Glomerular endothelial cell (primary cell): Measurements from ENCODE around the gene RILP. TPM values are rescaled to one million over a fixed set of nuclear protein-coding genes. Genes with fewer than 3 reads are reported as not detected.

Experiments
- DNase-seq: peaks from one replicate; pipeline ENCODE4 v3.0.0-alpha.2; 2011; ENCODE audit warnings: low read depth, low spot score; ENCODE audit errors: extremely low read depth
- total RNA-seq: library from RNA; depleted of rRNA; stranded (reverse); fragments of >200 nt; gene quantifications from 2 replicates; pipeline ENCODE4 v1.2.3, GENCODE V29; 2015

The RILP gene
- total RNA-seq, 1 donor from 2014 or later: 17.1 TPM

DNA sequence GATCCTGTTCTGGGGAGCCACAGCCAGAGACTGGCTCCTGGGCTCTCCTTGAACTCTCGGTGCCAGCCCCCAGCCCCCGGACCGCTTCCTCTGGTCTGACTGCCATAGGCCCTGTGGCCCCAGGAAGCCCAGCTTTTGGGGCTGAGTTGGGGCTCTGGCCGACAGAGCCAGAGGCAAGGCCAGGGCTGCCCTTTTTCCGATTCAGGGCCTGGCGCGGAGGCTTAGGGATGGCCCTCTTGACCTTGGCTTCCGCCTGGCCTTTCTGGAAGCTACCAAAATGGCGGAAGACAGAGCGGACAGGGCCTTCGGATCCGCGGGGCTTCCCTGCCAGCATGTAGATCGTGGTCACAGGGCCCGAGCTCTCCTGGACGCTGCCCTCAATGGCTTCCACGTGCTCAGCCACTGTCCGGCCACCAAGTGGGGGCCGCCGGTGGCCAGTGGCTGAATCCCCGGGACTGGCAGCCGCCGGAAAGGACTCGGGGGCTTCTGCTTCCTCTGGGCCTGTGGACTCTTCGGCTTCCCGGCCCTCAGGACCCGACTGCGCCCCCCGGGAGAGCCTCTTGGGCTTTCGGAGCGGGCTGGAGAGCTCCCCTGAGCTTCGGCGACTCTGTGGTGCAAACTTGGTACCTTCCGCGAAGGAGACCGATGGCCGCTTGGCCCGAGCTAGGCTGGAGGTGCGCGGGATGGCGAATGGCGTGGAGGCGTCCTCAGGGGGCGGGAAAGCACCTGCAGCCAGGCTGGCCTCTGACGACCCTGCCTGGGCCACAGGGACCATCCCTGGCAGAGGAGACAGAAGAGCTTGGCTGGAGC is 14.6 kb downstream of the RILP start:
- no peak for DNase-seq

DNA sequence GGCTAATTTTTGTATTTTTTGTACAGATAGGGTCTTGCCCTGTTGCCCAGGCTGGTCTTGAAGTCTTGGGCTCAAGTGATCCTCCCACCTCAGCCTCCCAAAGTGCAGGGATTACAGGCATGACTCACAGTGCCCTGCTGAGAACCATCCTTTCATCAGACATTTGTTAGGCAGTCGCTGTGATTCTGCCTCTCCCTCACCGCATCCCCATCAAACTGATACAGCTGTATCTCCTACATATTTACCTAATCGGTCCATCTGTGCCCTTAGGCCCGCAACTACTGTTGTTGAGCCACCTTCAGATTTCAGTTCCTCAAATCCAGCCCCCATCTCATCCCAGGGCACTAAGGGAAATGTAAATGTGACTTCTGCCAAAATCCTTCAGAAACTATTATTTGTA is 19.0 kb downstream of the RILP start:
- no peak for DNase-seq

DNA sequence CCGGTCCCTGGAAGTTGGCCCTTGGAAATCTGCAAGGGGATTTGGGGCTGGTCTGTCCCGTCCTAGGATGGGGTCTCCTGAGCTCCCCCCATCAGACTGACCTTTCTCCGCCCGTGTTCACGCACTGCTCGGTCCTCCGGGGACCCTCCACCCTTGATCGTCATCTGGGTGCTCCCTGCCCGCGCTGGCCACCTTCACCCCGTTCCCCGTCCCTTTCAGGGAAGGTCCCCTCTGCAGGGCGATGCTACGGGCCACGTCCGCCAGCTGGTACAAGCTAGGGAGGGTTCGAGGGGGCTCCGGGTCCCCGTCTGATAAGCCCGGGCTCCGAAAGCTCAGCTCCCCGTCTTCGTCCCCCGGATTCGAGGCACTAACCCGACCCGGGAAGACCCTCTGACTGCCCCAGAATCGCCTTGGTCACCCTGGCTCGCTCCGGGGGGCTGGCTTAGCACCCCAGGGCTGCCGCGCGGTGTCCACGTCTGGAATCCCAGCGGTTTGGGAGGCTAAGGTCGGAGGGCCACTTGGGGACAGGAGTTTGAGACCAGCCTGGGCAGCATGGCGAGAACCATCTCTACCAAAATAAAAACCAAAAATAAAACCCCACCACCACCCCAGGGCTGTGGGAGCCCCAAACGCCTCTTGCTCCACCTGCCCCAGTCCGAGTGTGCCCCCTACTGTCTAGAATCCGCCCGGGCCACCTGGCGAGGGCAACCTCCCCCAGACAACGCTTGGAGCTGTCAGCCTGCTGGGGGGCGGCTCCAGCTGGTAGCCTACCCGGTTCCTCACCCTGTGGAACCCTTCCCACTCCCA is 20.0 kb downstream of the RILP start:
- DNase-seq: no peak

DNA sequence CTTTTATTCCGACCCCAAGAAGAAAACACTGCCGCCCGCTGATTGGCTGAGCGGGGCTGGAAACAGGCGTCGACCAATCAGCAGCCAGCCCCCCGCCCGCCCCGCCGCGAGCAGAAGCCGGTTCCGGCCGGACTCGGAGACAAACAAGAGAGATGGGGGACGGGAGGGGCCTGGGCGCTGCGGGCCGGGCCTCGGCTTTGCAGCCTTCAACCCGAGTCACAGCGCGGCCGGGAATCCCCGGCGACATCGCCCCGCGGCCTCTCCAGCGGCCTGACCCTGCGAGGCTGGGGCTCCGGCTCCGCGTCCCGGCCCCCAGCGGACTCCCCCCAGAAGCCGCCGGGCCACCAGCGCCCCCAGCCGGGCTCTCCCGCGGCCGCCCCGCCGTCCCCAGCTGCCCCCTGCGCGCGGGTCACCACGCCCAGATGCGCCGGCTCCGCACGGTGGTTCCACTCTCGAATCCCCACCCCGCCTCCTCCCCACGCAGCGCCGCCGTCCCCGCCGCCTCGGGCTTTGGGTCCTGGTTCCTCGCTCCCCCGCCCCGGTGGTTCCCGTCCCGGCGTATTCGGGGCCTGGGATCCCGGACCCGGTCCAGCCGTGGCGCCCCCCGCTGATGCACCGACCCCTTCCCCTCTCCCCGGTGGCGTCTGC is 20.7 kb downstream of the RILP start:
- DNase-seq: no peak

DNA sequence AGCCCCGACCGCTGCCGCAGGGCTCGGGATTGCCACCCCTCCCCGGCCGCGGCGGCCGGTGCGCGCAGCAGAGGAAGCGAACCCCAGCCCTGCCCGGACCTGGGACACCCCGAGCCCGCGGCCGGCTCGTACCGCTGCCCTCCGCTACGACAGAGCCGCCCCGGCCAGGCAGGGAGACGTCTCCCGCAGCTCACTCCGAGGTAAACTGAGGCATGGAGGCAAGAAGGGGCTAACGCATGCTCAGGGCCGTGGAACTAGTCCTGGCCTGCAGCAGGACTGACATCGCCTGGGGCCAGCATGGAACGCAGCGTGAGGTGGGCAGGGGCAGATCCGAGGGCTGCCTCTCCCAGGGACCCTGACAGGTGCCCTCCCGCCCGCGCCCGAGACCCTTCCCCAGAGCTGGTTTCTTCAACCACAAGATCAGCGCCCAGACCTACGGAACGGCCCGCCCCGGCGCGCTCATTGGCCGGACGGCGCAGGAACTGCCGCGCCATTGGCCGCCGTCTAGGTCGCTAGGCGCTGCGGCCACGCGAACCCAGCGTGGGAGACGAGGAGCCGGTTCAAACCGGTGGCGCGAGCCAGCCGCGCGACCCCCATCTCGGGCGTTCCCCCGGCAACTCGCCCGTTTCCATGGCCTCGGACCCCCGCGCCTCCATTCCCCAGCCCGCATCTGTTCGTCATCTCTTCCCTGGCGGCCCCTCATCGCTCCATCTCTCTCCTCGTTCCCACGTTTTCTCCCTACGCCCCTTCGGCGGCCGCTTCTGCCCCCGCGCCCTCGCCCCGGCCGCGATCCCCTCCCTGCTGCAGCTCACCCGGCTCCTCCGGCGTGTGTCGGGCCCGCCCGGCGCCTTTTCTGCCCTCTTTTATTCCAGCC is 21.4 kb downstream of the RILP start, which contains the start of gene SLC43A2:
TSS of gene SLC43A2 (minus strand) at position 853 of the 874 bp plus-strand sequence. CDS start 960 bp downstream, outside the sequence.
- DNase-seq: no peak

DNA sequence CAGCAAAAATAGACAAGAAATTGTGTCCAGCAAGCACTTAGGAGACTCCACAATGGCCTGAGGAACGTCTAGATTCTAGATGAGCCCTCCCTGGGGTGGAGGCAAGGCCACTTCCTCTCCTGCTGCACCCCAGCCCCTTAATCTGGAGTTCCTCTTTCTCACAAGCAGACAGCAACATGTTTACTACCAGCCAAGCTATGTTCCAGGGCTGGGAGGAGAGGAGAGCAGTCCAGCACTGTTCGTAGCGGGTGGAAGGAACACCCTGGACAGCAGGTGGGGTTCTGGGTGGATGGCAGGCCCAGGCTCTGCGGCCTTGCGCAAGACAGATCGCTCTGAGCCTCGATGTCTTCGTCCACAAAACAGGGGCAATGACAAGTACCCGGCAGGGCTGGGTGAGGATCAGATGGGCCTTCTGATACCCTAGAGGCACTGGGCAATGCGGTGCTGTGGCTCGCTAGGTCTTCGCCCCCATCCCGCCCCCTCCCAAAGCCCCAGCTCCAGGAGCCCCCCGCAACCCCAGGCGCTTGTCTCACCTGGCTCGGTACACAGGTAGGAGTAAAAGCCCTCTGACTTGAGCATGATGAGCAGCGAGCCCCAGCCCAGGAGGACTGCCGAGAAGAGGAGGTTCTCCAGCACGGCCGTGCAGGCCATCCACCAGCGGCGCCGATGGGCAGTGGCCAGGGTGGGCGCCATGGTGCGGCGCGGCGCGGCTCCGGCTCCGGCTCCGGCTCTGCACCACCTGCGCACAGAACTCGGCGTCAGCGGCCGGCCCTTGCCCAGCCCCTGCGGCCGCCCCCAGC is 22.3 kb downstream of the RILP start:
- no peak for DNase-seq

DNA sequence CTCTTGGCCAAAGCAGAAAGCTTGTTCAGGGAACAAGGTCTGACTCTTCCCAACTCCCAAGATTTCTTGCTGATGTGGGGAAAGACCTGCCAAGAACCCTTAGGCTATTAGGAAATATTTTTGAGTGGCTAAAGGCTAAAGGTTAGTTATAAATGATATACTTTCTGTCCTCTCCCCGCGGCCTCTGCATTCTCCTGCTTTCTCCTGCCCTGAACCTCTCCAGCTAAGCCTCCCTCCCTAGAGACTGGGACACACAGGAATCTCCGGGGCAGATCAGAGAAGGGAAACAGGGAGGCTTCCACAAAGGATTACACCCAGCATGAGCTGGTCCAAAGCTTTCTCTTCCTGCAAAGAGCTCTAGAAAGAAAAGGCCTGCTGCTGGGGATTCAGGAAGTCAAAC is 23.3 kb downstream of the RILP start:
- no peak for DNase-seq

DNA sequence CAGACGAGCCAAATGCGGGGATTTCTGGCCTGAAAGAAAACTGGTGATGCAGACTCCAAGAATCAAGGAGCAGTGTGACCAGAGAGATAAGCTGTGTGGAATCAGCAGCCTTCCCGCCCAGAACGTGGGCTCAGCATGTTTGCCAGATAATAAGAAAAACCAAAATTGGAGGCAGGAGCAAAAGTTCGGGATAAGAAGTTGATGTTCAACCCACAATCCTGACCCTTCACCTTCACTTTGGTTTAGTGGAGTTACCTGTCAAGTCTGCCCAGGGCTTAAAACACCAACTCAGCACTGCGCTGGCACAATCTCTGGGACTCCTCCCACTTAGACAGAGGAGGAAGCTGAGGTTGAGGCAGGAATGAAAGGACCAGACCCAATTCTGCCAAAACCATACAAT is 24.1 kb downstream of the RILP start:
- no peak for DNase-seq

DNA sequence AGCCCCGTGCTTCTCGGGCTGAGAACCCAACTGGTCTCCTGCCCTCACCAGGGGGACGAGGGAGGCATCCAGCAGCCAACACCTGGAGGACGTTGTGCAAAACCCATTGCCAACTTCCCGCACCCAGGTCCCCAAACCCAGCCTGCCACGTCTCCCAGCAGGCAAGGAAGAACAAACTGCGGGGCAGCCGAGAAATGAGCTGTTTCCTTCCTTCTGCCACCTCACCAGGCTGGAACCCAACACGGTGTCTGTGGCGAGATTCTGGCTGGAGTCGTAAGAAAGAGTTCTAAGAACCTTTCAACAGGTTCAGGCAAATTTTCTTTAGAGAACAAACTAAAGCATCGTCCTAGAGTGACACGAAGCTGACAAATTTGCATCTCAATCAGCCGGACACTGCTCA is 24.6 kb downstream of the RILP start:
- DNase-seq: no peak

DNA sequence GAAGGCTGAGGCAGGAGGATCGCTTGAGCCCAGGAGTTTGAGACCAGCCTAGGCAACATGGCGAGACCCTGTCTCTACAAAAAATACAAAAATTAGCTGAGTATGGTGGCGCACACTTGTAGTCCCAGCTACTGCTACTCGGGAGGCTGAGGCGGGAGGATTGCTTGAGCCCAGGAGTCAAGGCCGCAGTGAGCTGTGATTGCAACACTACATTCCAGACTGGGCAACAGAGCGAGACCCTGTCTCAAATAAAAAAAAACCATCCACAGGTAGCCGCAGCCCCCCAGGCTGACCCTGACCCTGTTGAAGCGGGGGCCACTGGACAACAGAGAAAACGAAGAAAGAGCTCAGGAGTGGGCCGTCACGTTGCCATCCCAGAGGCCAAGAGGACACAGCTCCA is 25.0 kb downstream of the RILP start:
- DNase-seq: no peak

DNA sequence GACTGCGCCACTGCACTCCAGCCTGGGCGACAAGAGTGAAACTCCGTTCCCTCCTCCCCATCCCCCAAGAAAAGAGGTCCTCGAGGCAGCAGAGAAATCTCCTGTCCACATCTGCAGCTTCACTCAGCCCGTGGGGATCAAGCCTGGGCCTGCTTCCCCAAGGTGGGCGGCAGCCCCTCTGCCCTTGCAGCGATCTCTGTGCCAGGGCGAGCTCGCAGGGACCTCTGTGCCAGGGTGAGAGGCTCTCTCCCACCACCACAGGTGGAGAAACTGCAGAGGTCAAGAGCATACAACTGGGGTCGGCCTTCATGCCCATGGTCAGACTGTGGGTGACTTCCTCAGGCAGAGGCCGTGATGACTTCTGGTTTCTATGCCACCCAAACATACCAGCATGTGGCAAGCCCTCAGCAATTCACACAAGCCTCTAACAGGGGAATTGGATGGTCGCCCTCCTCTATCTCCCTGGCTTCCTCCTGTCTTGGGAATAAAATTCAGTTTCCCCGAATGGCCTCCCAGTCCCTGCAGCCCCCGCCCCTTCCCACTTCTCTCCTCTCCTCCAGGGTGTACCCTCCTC is 26.5 kb downstream of the RILP start:
- DNase-seq: no peak

DNA sequence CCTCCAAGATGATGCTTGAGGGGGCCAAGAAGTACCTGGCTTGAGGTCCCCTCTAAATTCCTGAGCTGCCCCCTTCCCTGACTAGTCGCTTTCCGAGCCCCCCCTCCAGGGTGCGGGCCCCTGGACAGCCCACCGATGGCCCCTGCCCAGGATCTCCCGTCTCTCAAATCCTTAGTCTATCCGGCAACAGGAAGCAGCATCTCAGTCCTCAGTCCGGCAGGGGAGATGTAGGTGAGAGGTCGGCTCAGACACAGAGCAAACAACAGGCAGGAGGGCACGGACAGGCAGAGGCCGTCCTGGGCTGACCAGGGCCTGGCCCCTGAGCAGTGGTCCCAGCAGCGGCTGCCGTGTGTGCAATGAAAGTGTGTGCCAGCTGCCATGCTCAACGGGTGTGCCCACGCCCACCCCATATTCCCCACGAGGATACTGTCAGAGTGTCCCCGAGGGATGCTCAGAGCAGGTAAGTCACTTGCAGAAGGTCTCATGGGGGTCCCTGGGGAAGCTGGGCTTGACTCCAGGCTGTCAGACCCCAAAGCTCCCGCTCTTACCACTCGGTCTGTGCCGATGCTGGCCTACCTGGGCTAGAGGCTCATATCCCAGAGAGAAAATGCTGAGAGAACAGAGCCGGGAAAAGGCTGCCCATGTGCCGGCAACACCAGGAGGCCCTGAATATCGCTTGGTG is 28.3 kb downstream of the RILP start:
- no peak for DNase-seq

DNA sequence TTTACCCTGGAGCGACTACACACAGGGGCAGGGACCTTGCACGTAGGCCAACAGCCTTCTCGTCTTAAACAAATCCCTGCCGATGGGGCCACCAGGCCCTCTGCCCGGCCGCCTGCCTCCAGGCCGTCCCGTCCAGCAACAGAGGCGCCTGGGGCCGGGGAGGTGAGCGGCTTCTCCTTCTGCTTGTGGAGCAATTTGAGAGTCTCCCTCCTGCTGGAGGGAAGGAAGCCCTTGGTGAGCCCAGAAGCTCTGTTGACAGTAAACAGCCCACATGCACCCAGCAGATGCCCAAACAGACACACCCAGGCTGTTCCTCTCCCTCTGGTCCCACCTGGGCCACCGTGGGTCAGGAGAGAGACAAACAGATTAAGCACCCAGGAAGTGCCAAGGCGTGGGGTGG is 29.2 kb downstream of the RILP start:
- DNase-seq: no peak

DNA sequence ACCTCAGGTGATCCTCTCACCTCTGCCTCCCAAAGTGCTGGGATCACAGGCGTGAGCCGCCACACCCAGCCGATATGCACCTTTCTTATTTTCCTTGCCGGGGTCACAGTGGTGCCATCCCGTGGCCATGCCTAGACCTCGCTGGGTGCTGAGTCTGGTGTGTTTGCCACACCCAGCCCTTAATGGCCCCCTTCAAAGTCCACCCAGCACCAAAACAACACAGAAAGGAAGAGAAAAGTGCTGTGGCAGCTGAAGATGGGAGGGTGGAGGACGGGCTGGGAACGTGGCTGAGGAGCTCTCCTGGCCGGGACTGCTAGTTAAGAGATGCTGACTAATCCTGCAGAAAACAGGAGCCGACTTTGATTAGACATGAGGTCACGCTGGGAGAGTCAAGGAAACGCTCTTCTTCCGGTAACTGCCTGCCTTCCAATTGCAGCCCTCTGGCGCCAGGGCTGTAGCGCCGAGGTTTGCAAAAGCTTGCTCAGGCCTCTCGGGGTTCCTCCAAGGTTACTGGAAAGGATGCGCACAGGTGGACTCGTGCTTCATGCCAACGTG is 32.0 kb downstream of the RILP start:
- DNase-seq: peak; percentile 61

DNA sequence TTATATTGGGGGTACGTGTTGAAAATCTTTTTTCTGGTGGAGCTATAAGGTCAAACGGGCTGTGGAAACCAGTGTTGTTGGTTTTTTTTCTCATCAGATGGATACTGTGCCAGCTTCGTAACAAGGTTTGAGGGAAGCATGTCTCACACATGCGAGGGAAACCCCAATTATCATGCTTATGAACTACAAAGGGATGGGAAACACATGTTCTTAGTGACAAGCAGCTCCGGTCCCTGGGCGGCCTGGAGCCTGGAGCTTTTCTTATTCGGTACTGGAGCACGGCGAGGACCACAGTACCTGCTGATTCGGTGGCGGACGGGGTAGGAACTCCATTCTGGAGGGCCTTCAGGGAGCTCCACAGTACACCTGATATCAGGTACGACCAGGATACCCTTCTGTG is 33.6 kb downstream of the RILP start:
- DNase-seq: no peak

DNA sequence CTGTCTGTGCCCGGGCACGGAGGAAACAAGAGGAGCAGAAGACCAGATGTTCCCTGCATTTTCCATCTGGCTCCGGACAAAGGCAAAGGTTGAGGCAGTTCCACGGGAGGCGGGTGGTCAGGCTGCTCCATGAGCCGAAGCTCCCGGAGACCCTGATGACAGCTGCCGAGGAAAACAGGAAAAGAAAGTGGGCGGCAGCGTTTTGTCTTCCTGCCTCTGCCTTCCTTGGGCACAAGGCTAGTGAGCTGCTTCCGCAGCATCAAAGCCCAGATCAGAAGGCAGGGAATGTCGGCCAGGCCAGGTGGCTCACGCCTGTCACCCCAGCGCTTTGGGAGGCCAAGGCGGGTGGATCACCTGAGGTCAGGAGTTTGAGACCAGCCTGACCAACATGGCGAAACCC is 37.3 kb downstream of the RILP start:
- DNase-seq: no peak

DNA sequence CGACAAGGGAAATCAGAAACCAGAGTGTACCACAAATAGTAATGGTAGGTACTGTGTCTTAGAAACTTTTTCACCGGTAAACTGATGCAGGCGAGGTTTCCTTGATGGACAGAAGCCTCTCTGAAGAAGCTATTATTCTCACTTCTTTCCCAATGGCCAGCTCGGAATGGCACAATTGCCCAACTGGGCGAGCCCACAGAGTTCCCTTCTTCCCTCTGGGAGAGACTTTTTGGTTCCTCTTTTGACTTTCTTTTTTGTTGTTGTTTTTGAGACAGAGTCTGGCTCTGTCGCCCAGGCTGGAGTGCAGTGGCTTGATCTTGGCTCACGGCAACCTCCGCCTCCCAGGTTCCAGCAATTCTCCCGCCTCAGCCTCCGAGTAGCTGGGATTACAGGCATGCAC is 38.0 kb downstream of the RILP start:
- no peak for DNase-seq

DNA sequence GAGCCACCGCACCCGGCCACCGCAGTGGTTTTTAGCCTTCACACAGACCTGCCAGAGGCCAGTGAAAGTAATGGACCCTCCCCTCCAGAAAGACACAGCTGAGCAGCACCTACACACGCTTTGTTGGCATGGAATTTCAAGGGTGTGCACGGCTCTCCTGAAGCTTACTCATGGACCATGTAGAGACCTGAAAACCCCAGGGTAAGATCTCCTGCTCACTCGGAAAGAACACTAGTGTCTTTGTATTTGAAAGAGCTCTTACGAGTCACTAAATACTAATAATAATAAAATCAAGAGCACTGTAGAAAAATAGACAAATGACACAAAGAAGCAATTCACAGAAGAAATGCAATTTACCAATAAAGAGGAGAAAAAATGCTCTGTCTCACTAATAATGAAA is 41.0 kb downstream of the RILP start:
- DNase-seq: no peak

DNA sequence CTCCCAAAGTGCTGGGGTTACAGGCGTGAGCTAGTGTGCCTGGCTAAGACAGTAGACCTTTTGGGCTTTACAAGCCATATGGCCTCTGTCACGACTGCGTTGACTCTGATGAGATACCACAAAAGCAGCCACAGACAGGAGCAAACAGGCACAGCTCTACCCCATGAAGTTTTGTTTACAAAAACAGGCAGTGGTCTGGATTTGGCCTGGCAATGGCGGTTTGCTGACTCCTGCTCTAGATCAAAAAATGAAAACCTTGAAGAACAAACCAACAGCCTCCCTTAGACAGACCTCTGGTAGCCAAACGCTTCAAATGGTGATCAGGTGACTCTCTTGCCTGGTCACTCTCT is 41.7 kb downstream of the RILP start:
- no peak for DNase-seq
